ENCODE data around the gene CCDC159.

CCDC159 gene

GRCh38 chr19:11374433-11375142 is 28.3 kb downstream of the CCDC159 start, which contains the start of gene SWSAP1 (continued):
- TF ChIP-seq ZNF2 (tag by site-specific recombination; IDR thresholded peaks at IDR 0.05) (peak; percentile 92; the same call in 1 of the 2 replicates), ZNF37A (tag by site-specific recombination; IDR thresholded peaks at IDR 0.05) (no peak), BCL6B (tag by site-specific recombination; IDR thresholded peaks at IDR 0.05) (no peak), ZSCAN5A (tag by site-specific recombination; IDR thresholded peaks at IDR 0.05) (no peak), ZNF423 (tag by site-specific recombination; IDR thresholded peaks at IDR 0.05) (no peak), ZNF274 (IDR thresholded peaks at IDR 0.05; ENCODE audit: low read length) (no peak), ZNF274 (tag by site-specific recombination; IDR thresholded peaks at IDR 0.05; ENCODE audit: borderline replicate concordance) (no peak), ZBTB44 (tag by site-specific recombination; IDR thresholded peaks at IDR 0.05) (no peak), YY1 (tag by site-specific recombination; IDR thresholded peaks at IDR 0.05) (peak; percentile 82), SP3 (tag by site-specific recombination; IDR thresholded peaks at IDR 0.05) (peak; percentile 96), ZNF221 (tag by site-specific recombination; IDR thresholded peaks at IDR 0.05; ENCODE audit: borderline replicate concordance) (no peak), ZNF701 (tag by site-specific recombination; IDR thresholded peaks at IDR 0.05) (no peak), OSR2 (tag by site-specific recombination; IDR thresholded peaks at IDR 0.05) (no peak), OVOL3 (tag by site-specific recombination; IDR thresholded peaks at IDR 0.05) (peak; percentile 66), ZNF148 (tag by site-specific recombination; IDR thresholded peaks at IDR 0.05; ENCODE audit: borderline replicate concordance) (no peak), ZEB2 (tag by site-specific recombination; IDR thresholded peaks at IDR 0.05) (peak; percentile 93), ZNF529 (tag by site-specific recombination; IDR thresholded peaks at IDR 0.05; ENCODE audit: insufficient replicate concordance) (no peak), ZBTB26 (tag by site-specific recombination; optimal IDR thresholded peaks at IDR 0.05) (peak; percentile 41), ZNF449 (tag by site-specific recombination; IDR thresholded peaks at IDR 0.05) (no peak), ZNF24 (tag by site-specific recombination; IDR thresholded peaks at IDR 0.05) (0 out of 2 replicates have a peak, but pooled peaks have one; percentile 13), KLF1 (tag by site-specific recombination; IDR thresholded peaks at IDR 0.05) (peak; percentile 63; the same call in 1 of the 2 replicates), ZNF624 (tag by site-specific recombination; IDR thresholded peaks at IDR 0.05) (no peak), PBX3 (CRISPR knock-in tag; IDR thresholded peaks at IDR 0.05) (no peak), ZNF555 (tag by site-specific recombination; conservative IDR thresholded peaks at IDR 0.05) (no peak), TCF7L2 (IDR thresholded peaks at IDR 0.05; ENCODE audit: borderline replicate concordance, low read depth, low read length) (peak; percentile 73; the same call in 1 of the 2 replicates), ZNF16 (tag by site-specific recombination; IDR thresholded peaks at IDR 0.05; ENCODE audit: low read depth) (no peak), GLI4 (tag by site-specific recombination; IDR thresholded peaks at IDR 0.05) (no peak), ZBTB48 (tag by site-specific recombination; IDR thresholded peaks at IDR 0.05) (no peak), ZNF521 (tag by site-specific recombination; IDR thresholded peaks at IDR 0.05) (no peak), ZNF140 (tag by site-specific recombination; IDR thresholded peaks at IDR 0.05) (no peak)
